NCI-H2029 treated with DMSO at 0.1 percent for 48 hours (cell line): ENCODE results near the gene SNX10.
A peak's percentile ranks its signal among the peaks of the same experiment; 100 is the strongest.

ENCODE experiments used
- DNase-seq: peaks from one replicate; lab custom pipeline; 2025; lab: John Stamatoyannopoulos, UW

The SNX10 gene

GRCh38 chr7:26337232-26337865, 45.7 kb downstream of the SNX10 start:
- DNase-seq = no peak

GRCh38 chr7:26340476-26341018, 48.9 kb downstream of the SNX10 start:
- no peak for DNase-seq

GRCh38 chr7:26343320-26343832, 51.7 kb downstream of the SNX10 start:
- no peak for DNase-seq

DNA sequence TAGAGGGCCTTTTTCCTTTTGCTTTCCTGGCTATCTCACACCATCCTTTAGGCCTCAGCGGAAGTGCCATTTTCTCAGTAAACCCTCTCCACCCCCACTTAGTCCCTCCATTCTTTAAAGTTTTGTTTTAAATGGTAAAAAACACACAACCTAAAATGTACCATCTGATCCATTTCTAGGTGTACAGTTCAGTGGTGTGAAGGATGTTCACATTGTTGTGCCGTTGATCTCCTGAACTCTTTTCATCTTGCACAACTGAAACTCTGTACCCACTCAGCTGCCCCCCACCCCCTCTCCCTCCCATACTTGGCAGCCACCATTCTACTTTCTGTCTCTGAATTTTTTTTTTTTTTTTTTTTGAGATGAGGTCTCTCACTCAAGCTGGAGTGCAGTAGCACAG, 52.2 kb downstream of the SNX10 start:
- DNase-seq = no peak

DNA sequence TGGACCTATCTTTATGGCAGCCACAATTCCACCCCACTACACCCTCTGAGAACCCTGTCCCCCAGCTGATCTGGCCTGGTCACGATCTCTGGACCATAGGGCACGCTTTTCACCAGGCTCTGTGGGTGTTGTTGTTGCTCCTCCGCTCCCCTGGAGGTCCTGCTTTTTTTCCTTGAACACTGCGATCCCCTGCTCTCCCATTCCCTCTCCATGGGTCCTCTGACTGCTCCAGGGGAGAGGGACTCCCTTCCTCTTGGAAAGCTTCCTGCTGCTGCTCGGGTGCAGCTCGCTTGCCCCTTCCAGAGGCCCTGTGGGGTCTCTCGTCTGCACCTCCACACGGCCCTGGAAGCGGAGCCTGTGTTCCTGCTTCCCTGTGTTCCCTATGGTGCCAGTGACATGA, 53.5 kb downstream of the SNX10 start:
- no peak for DNase-seq

- no peak for DNase-seq
These were observed 54.2 kb downstream of the SNX10 start for GRCh38 chr7:26345837-26346236.

DNA sequence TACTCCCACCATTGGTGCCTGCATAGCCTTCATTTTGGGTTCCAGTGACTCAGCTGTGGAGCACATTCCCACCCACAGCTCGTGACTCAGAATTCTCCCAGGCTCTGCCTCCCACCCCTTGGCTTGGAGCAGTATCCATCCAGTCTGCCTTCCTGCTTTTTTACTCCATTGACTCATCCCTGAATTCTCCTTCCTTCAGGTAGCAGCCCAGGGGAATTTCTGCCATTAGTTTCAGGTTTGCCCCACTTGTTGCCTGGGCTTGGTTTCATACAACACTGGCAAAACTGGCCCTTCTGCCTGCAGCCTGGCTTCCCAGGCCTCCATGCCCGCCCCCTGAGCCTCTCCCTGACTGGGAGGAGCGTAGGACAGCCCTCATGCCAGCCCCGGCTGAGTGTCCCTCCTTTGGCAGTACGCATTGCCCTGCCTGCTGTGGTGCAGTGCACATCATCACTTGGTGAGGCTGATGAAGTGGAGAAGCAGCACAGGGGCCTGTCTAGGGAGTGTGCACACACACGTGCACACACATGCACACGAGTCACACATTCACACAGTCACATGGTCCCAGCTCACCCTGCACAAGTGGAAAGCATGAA, 55.0 kb downstream of the SNX10 start:
- no peak for DNase-seq

DNA sequence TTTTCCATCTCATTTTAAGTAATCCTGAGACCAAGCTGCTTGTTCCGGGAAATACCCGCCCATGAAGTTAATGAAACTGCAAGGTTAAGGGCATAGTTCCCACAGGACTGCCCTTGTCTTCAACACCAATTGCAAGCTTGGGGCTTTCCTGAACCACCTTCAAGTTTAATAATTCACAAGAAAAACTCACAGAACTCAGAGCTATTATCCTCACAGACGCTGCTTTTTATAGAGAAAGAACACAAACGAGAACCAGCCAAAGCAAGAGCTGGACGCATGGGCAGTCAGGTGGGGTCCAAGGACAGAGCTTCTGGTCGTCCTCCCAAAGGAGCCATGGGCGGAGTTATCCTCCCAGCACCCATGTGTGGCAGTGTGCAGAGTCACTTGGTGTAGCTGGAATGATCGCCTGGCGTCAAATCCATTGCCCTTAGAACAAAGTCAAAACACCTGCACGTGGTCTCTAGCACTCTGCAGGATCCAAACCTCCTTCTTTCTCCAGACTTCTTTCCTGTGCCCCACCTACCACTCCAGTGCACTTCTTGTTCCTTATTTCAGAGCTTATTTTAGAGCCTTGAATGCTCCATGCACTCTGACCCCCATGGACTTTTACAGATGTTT, 56.7 kb downstream of the SNX10 start:
- no peak for DNase-seq

DNA sequence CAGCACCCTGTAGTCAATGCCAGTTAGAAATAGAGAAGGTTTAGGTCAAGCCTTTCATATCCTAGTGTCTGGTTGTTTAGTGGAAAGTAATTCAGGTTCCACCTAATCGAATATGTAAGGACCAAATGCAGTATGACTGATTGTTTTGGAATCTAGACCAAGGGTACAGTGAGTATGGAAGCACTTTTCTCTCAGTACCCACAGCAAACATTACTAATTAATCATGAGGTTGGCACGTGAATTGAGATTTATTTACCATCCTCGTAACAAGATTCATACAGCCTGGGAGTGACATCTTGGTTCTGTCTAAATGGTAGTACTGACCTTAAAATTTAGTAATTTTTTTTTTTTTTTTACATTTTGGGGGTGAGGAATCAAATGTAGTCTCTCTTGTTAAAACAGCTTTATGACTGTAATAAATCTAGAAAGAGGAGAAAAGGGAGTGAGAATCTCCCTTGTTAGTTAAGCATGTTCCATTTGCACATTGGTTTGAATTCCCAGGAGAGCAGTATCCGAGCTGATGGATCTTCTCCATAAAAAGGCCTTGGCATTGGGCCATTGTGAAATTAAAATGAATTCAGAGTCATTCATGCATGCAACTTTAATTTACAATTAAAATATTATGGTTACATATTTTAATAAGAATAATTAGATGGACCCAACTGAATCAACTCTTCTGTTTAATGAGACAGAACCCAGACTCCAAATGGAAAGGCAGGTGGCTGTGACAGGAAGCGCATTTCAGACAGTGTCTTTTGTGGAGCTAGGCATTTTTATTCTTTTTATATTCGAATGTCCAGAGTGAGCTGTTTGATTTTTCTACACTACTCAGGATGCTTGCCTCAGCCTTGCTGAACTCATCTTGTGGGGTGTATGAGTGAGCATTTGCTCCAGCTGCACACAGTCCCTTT, 57.6 kb downstream of the SNX10 start:
- DNase-seq = no peak

DNA sequence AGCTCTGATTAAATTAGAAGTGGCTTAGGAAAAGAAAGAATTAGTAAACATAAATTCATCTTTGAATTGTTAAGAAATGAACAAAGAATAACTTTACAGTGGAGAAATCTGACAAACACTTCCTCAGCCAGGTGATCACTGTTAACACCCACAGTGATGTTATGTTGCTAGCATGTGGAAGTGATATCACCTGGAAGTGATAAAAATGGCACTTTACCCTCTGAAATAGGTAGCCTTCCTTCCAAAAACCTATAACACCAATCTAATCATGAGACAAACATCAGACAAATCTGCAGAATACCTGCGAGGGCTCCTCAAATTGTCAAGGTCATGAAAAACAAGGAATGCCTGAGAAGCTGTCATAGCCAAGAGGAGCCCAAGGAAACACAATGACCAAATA, 59.5 kb downstream of the SNX10 start:
- DNase-seq = no peak

- no peak for DNase-seq
These were observed 64.6 kb downstream of the SNX10 start for GRCh38 chr7:26356229-26356628.

- no peak for DNase-seq
These were observed 65.5 kb downstream of the SNX10 start for GRCh38 chr7:26356929-26357798.

- DNase-seq = no peak
These were observed 66.1 kb downstream of the SNX10 start for GRCh38 chr7:26357799-26358151.

DNA sequence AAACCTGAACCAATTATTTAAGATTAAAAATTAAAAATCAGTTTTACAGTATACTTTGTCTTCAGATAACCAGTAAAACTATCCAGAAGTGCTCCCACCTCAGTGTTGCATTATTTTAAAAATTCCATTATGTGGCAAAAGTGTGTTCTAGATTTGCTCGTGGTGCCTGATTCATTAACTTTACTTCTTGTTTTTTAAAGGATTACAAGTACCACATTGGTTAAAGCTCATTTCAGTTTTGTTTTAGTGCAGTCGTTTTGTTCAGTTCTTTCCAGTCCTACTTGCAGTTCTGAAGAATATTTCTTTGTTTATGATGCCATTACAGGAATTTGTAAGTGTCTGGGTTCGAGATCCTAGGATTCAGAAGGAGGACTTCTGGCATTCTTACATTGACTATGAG, 69.0 kb downstream of the SNX10 start:
- no peak for DNase-seq

- DNase-seq = no peak
These were observed 70.0 kb downstream of the SNX10 start for GRCh38 chr7:26361637-26362036.

DNA sequence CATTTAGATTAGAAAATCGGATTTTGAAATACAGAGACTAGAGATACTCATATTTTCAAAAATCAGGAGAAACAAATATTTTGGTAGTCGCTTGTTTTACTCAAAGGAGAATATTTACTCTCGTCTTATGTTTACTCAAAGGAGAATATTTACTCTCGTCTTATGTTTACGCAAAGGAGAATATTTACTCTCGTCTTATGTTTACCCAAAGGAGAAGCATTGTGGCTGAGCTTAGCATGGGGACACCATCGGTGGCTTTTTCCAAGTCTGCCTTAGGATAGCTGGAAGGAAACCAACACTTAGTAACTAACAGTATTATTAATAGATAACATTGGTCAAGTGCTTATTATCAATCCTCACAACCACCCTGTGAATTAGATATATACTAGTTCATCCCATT, 71.8 kb downstream of the SNX10 start:
- DNase-seq = no peak

GRCh38 chr7:26365077-26365900, 73.6 kb downstream of the SNX10 start:
- peak; percentile 77 for DNase-seq

- no peak for DNase-seq
These were observed 74.2 kb downstream of the SNX10 start for GRCh38 chr7:26365901-26366275.

GRCh38 chr7:26367219-26367711, 75.6 kb downstream of the SNX10 start:
- DNase-seq = no peak

DNA sequence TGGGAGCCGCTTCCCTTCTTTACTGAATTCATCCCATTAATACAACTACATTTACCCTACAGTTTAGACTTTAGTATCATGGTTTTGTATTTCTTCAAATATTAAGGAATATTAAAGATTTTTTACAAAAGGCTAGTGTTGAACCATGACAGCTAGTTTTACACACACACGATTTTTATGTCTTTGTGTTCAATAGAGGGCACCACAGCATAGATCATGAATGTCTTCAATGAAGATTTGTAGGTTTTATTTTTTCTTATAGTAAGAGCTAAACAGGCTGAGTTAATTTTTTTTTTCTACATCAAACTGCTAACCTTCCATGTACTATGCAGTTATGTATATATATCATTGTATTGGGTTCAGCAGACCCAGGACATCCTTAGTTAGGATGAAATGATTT, 76.9 kb downstream of the SNX10 start:
- no peak for DNase-seq
